ENCODE results near the gene ADD2. TPM values are rescaled to one million over a fixed set of nuclear protein-coding genes. Genes with fewer than 3 reads are reported as not detected.

The ADD2 gene
- total RNA-seq, 1 experiment from 2014 or later, result 124 TPM

DNA sequence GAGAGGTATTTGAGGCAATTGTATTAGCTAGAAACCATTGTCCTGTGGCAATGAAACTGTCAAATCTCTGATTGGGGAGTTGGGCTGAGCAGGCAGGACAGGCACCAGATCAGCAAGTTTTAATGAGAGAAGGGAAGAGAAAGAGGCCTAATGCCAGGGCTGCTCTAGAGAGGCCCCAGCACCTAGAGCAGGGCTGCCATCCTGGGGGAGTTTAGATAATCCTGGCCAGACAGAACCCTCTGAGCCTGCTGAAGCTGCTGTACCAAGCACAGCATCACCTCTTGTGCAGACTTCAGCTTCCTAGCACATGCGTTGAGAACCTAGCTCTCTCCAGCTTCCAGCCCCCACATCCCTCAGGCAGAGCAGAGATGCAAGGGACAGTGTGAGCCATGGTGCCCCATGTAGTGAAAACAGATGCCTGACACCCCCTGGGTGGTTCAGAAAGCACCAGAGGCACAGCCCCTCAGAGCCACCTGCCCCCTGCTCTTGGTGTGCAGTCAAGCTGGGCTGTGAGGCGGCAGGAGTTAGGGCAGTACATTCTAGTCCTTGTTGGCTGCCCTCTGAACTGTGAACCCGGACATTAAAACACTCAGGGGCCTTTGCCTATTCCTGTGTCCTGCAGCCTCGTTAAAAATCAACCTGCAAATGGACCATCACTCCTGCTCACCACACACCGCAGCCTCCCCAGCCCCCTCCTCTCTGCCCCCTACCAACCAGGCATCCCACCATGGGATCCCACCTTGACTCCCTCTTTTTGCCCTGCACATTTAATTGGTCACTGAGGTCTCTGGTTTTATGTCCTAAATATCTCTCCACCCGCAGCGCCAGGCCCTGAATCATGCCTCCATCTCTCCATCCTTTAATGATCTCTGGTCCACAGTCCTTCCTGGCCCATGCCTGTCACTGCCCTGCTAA, 52.7 kb downstream of the ADD2 start:
- Histone ChIP-seq H4K20me1 (ENCODE audit: control insufficient read depth, insufficient read depth, insufficient read length) (no peaks in the 10 kb centered on the region), H2BK12ac (ENCODE audit: insufficient read length, low read depth, low read length) (no peak overlapping the region), H2BK5ac (ENCODE audit: insufficient read length, low read length) (no peak overlapping the region), H3T11ph (ENCODE audit: low read length) (no peak overlapping the region), H3K4me2 (ENCODE audit: insufficient read depth, insufficient read length, low read length) (no peak overlapping the region), H4K8ac (replicated peaks; ENCODE audit: insufficient read length, low read depth, low read length) (no peak overlapping the region), H3K4ac (ENCODE audit: low read depth, low read length) (no peak overlapping the region), H3K23ac (ENCODE audit: insufficient read length, low read depth, low read length) (no peak overlapping the region), H4K5ac (ENCODE audit: insufficient read length, low read depth, low read length) (no peak overlapping the region), H2BK15ac (ENCODE audit: low read depth, low read length) (no peak overlapping the region), H3K23me2 (ENCODE audit: insufficient read length, low read depth, low read length, poor library complexity, severe bottlenecking) (no peaks in the 10 kb centered on the region), H2BK120ac (ENCODE audit: low read depth, low read length, poor library complexity, severe bottlenecking) (no peak overlapping the region), H3K18ac (ENCODE audit: insufficient read length, low read depth, low read length) (no peak overlapping the region), H3K4me1 (ENCODE audit: insufficient read depth, low read length) (peaks cover 26% of the 10 kb centered on the region; the same call in 1 of the 2 replicates), H4K91ac (ENCODE audit: insufficient read length, low read depth, low read length) (no peak overlapping the region), H3K27me3 (ENCODE audit: insufficient read depth, low read length) (no peaks in the 10 kb centered on the region), H3K56ac (ENCODE audit: insufficient read length, low read depth, low read length) (no peak overlapping the region), H2AFZ (ENCODE audit: low read length) (no peak overlapping the region), H3K14ac (ENCODE audit: insufficient read depth, low read length) (peak overlapping the region; percentile 82), H3K79me2 (ENCODE audit: insufficient read depth, low read length) (peaks cover 37% of the 10 kb centered on the region; the same call in 1 of the 2 replicates), H2AK5ac (ENCODE audit: insufficient read length, low read length) (no peak overlapping the region), H3K27ac (ENCODE audit: insufficient read length, low read depth, low read length) (no peak overlapping the region), H3K9me3 (ENCODE audit: control insufficient read depth, low read depth, low read length) (no peaks in the 10 kb centered on the region), H3K79me1 (ENCODE audit: insufficient read depth, low read depth, low read length, poor library complexity, severe bottlenecking) (peaks cover 18% of the 10 kb centered on the region), H3K9ac (ENCODE audit: extremely low read depth, insufficient read length, low read length) (no peak overlapping the region), H2BK20ac (ENCODE audit: low read depth, low read length, poor library complexity, severe bottlenecking) (no peak overlapping the region)
- peak; percentile 24 for DNase-seq
- peaks cover 65 to 71% of the 10 kb centered on the region in 2 experiments for H3K4me1 Mint-ChIP-seq
- no peaks in the 10 kb centered on the region; a peak in 1 of 5 replicates for H3K9me3 Mint-ChIP-seq
- no peak overlapping the region; a peak in 1 of 5 replicates for H3K4me3 Mint-ChIP-seq
- peak overlapping the region; percentile 19 to 84 (median 42); a peak in 6 of 7 replicates for H3K27ac Mint-ChIP-seq
- no CpG with 5 or more reads among the region's 7 CpGs for WGBS (ENCODE audit: extremely low coverage, insufficient read length, low lambda C conversion rate)
- H3K36me3 Mint-ChIP-seq (ENCODE audit: insufficient read depth in 1 of 3, low read depth in 3 of 3), result peaks cover 15 to 24% (median 17%) of the 10 kb centered on the region in 3 experiments; a peak in 6 of 7 replicates
- no peaks in the 10 kb centered on the region for H3K27me3 Mint-ChIP-seq (ENCODE audit: low read depth)
- TF ChIP-seq, protein P1, sequence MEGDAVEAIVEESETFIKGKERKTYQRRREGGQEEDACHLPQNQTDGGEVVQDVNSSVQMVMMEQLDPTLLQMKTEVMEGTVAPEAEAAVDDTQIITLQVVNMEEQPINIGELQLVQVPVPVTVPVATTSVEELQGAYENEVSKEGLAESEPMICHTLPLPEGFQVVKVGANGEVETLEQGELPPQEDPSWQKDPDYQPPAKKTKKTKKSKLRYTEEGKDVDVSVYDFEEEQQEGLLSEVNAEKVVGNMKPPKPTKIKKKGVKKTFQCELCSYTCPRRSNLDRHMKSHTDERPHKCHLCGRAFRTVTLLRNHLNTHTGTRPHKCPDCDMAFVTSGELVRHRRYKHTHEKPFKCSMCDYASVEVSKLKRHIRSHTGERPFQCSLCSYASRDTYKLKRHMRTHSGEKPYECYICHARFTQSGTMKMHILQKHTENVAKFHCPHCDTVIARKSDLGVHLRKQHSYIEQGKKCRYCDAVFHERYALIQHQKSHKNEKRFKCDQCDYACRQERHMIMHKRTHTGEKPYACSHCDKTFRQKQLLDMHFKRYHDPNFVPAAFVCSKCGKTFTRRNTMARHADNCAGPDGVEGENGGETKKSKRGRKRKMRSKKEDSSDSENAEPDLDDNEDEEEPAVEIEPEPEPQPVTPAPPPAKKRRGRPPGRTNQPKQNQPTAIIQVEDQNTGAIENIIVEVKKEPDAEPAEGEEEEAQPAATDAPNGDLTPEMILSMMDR (conservative IDR thresholded peaks at IDR 0.05), result no peak

Measured in H9 (cell line).